ENCODE measurements around the gene HYAL1. TPM values are rescaled to one million over a fixed set of nuclear protein-coding genes. Genes with fewer than 3 reads are reported as not detected.

Gene HYAL1
- total RNA-seq, 2 donors from 2014 or later: 0.19 TPM; not detected in 1

- ATAC-seq (replicated peaks in 1 of 2) (peak; percentile 14 to 26), DNase-seq (no peak)
- Mint-ChIP-seq H3K27ac (no peak overlapping the region), H3K9me3 (peaks cover 0 to 3% of the 10 kb centered on the region in 2 donors), H3K27me3 (ENCODE audit: low read depth) (no peaks in the 10 kb centered on the region), H3K36me3 (ENCODE audit: insufficient read depth in 2 of 2) (peaks cover 11 to 14% of the 10 kb centered on the region in 2 donors), H3K4me3 (peak overlapping the region; percentile 56 to 67), H3K4me1 (ENCODE audit: low read depth) (peaks cover 15% of the 10 kb centered on the region)
Measured at GRCh38 chr3:50259432-50260026, 43.8 kb downstream of the HYAL1 start.

GRCh38 chr3:50258979-50259378, 44.4 kb downstream of the HYAL1 start:
- peaks cover 11 to 14% of the 10 kb centered on the region in 2 donors for H3K36me3 Mint-ChIP-seq (ENCODE audit: insufficient read depth in 2 of 2)
- DNase-seq (no peak), ATAC-seq (replicated peaks in 1 of 2) (no peak)
- H3K27me3 Mint-ChIP-seq (ENCODE audit: low read depth): no peaks in the 10 kb centered on the region
- H3K27ac Mint-ChIP-seq: no peak overlapping the region
- peaks cover 15% of the 10 kb centered on the region for H3K4me1 Mint-ChIP-seq (ENCODE audit: low read depth)
- peak overlapping the region; percentile 29 to 34 for H3K4me3 Mint-ChIP-seq
- peaks cover 0 to 3% of the 10 kb centered on the region in 2 donors for H3K9me3 Mint-ChIP-seq

- no peak for DNase-seq
- Mint-ChIP-seq H3K36me3 (ENCODE audit: insufficient read depth in 2 of 2) (peaks cover 12 to 16% of the 10 kb centered on the region in 2 donors), H3K4me3 (no peak overlapping the region), H3K27ac (no peak overlapping the region), H3K4me1 (ENCODE audit: low read depth) (peaks cover 22% of the 10 kb centered on the region), H3K27me3 (ENCODE audit: low read depth) (no peaks in the 10 kb centered on the region), H3K9me3 (peaks cover 0 to 3% of the 10 kb centered on the region in 2 donors)
- no peak for ATAC-seq (replicated peaks in 1 of 2)
Measured at GRCh38 chr3:50258029-50258680, 45.2 kb downstream of the HYAL1 start.

- Mint-ChIP-seq H3K4me1 (ENCODE audit: low read depth) (peaks cover 22% of the 10 kb centered on the region), H3K36me3 (ENCODE audit: insufficient read depth in 2 of 2) (peaks cover 12 to 16% of the 10 kb centered on the region in 2 donors), H3K4me3 (no peak overlapping the region), H3K27ac (no peak overlapping the region), H3K9me3 (peaks cover 0 to 3% of the 10 kb centered on the region in 2 donors), H3K27me3 (ENCODE audit: low read depth) (no peaks in the 10 kb centered on the region)
- DNase-seq (peak in 1 of 2 donors; percentile 50), ATAC-seq (replicated peaks in 1 of 2) (no peak)
Measured at GRCh38 chr3:50256978-50257890, 46.1 kb downstream of the HYAL1 start.

- Mint-ChIP-seq H3K4me1 (ENCODE audit: low read depth) (peaks cover 36% of the 10 kb centered on the region), H3K9me3 (peaks cover 0 to 3% of the 10 kb centered on the region in 2 donors), H3K36me3 (ENCODE audit: insufficient read depth in 2 of 2) (peaks cover 18 to 20% of the 10 kb centered on the region in 2 donors), H3K27me3 (ENCODE audit: low read depth) (no peaks in the 10 kb centered on the region), H3K4me3 (no peak overlapping the region), H3K27ac (no peak overlapping the region)
- ATAC-seq (replicated peaks in 1 of 2) (no peak), DNase-seq (no peak)
Measured at GRCh38 chr3:50255251-50255615, 48.1 kb downstream of the HYAL1 start.

- no peak for ATAC-seq (replicated peaks in 1 of 2)
- DNase-seq: no peak
- peaks cover 39% of the 10 kb centered on the region for H3K4me1 Mint-ChIP-seq (ENCODE audit: low read depth)
- no peaks in the 10 kb centered on the region for H3K27me3 Mint-ChIP-seq (ENCODE audit: low read depth)
- H3K9me3 Mint-ChIP-seq: peaks cover 0 to 3% of the 10 kb centered on the region in 2 donors
- H3K4me3 Mint-ChIP-seq: no peak overlapping the region
- H3K27ac Mint-ChIP-seq: no peak overlapping the region
- H3K36me3 Mint-ChIP-seq (ENCODE audit: insufficient read depth in 2 of 2): peaks cover 19 to 20% of the 10 kb centered on the region in 2 donors
Measured at GRCh38 chr3:50254577-50255250, 48.7 kb downstream of the HYAL1 start.

GRCh38 chr3:50251220-50251619, 52.2 kb downstream of the HYAL1 start:
- Mint-ChIP-seq H3K4me1 (ENCODE audit: low read depth) (peaks cover 49% of the 10 kb centered on the region), H3K27me3 (ENCODE audit: low read depth) (no peaks in the 10 kb centered on the region), H3K9me3 (no peaks in the 10 kb centered on the region), H3K4me3 (peak overlapping the region; percentile 29 to 49), H3K27ac (peak overlapping the region; percentile 92), H3K36me3 (ENCODE audit: insufficient read depth in 2 of 2) (peaks cover 8 to 15% of the 10 kb centered on the region in 2 donors)
- peak; percentile 21 to 37 for ATAC-seq (replicated peaks in 1 of 2)
- peak in 1 of 2 donors; percentile 54 for DNase-seq

GRCh38 chr3:50250514-50250913, 52.9 kb downstream of the HYAL1 start:
- Mint-ChIP-seq H3K4me3 (peak overlapping the region in 1 of 2 donors; percentile 33), H3K27me3 (ENCODE audit: low read depth) (no peaks in the 10 kb centered on the region), H3K27ac (peak overlapping the region; percentile 92), H3K36me3 (ENCODE audit: insufficient read depth in 2 of 2) (peaks cover 8 to 15% of the 10 kb centered on the region in 2 donors), H3K9me3 (no peaks in the 10 kb centered on the region), H3K4me1 (ENCODE audit: low read depth) (peaks cover 56% of the 10 kb centered on the region)
- no peak for ATAC-seq (replicated peaks in 1 of 2)
- DNase-seq: no peak

Other genes with a start within 250 kb of the HYAL1 start
- 100 to 1,000 TPM; 172 to 179 TPM for gene RBM5, start 214.7 kb downstream of the HYAL1 start, total RNA-seq
- under 1 TPM in 1 of 2 donors, not detected in 1; 0.25 TPM for gene SEMA3F, start 148.2 kb downstream of the HYAL1 start, total RNA-seq
- not detected for gene GNAT1, start 112.0 kb downstream of the HYAL1 start, total RNA-seq
- not detected for gene SLC38A3, start 98.3 kb downstream of the HYAL1 start, total RNA-seq
- gene GNAI2, start 67.4 kb downstream of the HYAL1 start, total RNA-seq: 100 to 1,000 TPM; 263 to 272 TPM
- 1 to 10 TPM; 1.9 to 3.3 TPM for gene SEMA3B, start 34.4 kb downstream of the HYAL1 start, total RNA-seq
- under 1 TPM in 1 of 2 donors, not detected in 1; 0.26 TPM for gene LSMEM2, start 24.5 kb downstream of the HYAL1 start, total RNA-seq
- gene IFRD2, start 11.1 kb downstream of the HYAL1 start, total RNA-seq: 10 to 100 TPM; 56.3 to 62.1 TPM
- gene HYAL3, start 4.2 kb downstream of the HYAL1 start, total RNA-seq: 1 to 10 TPM; 6.7 to 7.1 TPM
- 10 to 100 TPM; 19.5 to 20.0 TPM for gene NAA80, start 4.2 kb downstream of the HYAL1 start, total RNA-seq
- gene HYAL2, start 19.2 kb upstream of the HYAL1 start, total RNA-seq: 1 to 10 TPM; 4.6 to 4.8 TPM
- gene TUSC2, start 24.6 kb upstream of the HYAL1 start, total RNA-seq: 10 to 100 TPM; 16.2 to 16.8 TPM
- gene RASSF1, start 37.3 kb upstream of the HYAL1 start, total RNA-seq: 10 to 100 TPM; 51.4 to 61.6 TPM
- gene ZMYND10, start 42.2 kb upstream of the HYAL1 start, total RNA-seq: 1 to 10 TPM; 1.2 TPM
- gene NPRL2, start 47.2 kb upstream of the HYAL1 start, total RNA-seq: 10 to 100 TPM; 46.0 to 46.4 TPM
- gene CYB561D2, start 47.3 kb upstream of the HYAL1 start, total RNA-seq: 10 to 100 TPM; 16.1 to 17.0 TPM
- 10 to 100 TPM; 21.5 to 22.6 TPM for gene TMEM115, start 55.9 kb upstream of the HYAL1 start, total RNA-seq
- gene CACNA2D2, start 200.1 kb upstream of the HYAL1 start, total RNA-seq: 1 to 10 TPM; 3.3 to 5.4 TPM

Data from activated T-cell treated with anti-CD3 and anti-CD28 coated beads, Interleukin-2, amount 50 U/mL, for 72 hours (primary cell).